H1 (cell line): ENCODE data around the gene MYH11. TPM values are rescaled to one million over a fixed set of nuclear protein-coding genes. Genes with fewer than 3 reads are reported as not detected.

Experiments
- CTCF ChIA-PET: fragments of 300-600 bp; sonication (Branson Sonifier 250); formaldehyde crosslinking; loops from one replicate; lab custom pipeline; 2021; ENCODE audit not compliant: partially characterized antibody; lab: Charles Lee
- POLR2A ChIA-PET: fragments of 300-600 bp; sonication (Branson Sonifier 250); formaldehyde crosslinking; loops from one replicate; lab custom pipeline; 2021; ENCODE audit warnings: inconsistent platforms; ENCODE audit not compliant: partially characterized antibody; lab: Charles Lee
- DNase-seq, 2 experiments: peaks; one replicate each; pipeline versions ENCODE4 v3.0.0 to v3.0.0-alpha.2; 2010 to 2022; ENCODE audit warnings: low spot score in 2 of 2, low read depth in 1 of 2, mixed read lengths in 1 of 2
- FAIRE-seq: peaks from 2 replicates; lab custom pipeline; 2011; peaks lifted over from hg19 to GRCh38; lab: Jason Lieb, UNC
- H2AFZ ChIP-seq: 2 replicates; pipeline ENCODE4 v1.8.1; 2012; ENCODE audit warnings: low read length, inconsistent platforms
- H2AK5ac ChIP-seq: 2 replicates; pipeline ENCODE4 v1.6.1; 2013; ENCODE audit warnings: low read depth, low read length
- H2BK120ac ChIP-seq: replicated peaks from 2 replicates; pipeline ENCODE3; 2013; ENCODE audit warnings: low read depth, low read length, inconsistent platforms
- H2BK12ac ChIP-seq: 2 replicates; pipeline ENCODE4 v1.6.1; 2013; ENCODE audit warnings: low read depth, low read length
- H2BK15ac ChIP-seq: 2 replicates; pipeline ENCODE4 v1.6.1; 2013; ENCODE audit warnings: low read length
- H2BK20ac ChIP-seq: 2 replicates; pipeline ENCODE4 v1.6.1; 2013; ENCODE audit warnings: low read length
- H2BK5ac ChIP-seq: 2 replicates; pipeline ENCODE4 v1.6.1; 2013; ENCODE audit warnings: low read depth, low read length
- H3K14ac ChIP-seq: 2 replicates; pipeline ENCODE4 v1.6.1; 2013; ENCODE audit warnings: inconsistent platforms; ENCODE audit not compliant: insufficient read length
- H3K18ac ChIP-seq: 2 replicates; pipeline ENCODE4 v1.6.1; 2013; ENCODE audit warnings: low read length; ENCODE audit errors: extremely low read depth
- H3K23ac ChIP-seq: 2 replicates; pipeline ENCODE4 v1.6.1; 2013; ENCODE audit warnings: inconsistent platforms; ENCODE audit not compliant: insufficient read length
- H3K23me2 ChIP-seq: 2 replicates; pipeline ENCODE4 v1.6.1; 2013; ENCODE audit warnings: low read depth, low read length
- H3K27ac ChIP-seq: 2 replicates; pipeline ENCODE4 v1.6.1; 2011; ENCODE audit warnings: low read depth, low read length, inconsistent platforms
- H3K27me3 ChIP-seq, 4 experiments: replicated peaks in 1 of 4; 1 replicate in 1 of 4; 2 replicates in 3 of 4; pipeline versions ENCODE4 v1.6.1 to v1.8.1; 2011 to 2013; ENCODE audit warnings: low read length in 3 of 4, mild to moderate bottlenecking in 3 of 4, inconsistent platforms in 2 of 4, mixed read lengths in 2 of 4, moderate library complexity in 1 of 4; ENCODE audit not compliant: control insufficient read depth in 3 of 4, insufficient read depth in 3 of 4; ENCODE audit errors: extremely low read depth in 1 of 4
- H3K36me3 ChIP-seq, 4 experiments: 2 replicates each; pipeline versions ENCODE4 v1.6.1 to v1.8.1; 2011 to 2013; ENCODE audit warnings: mild to moderate bottlenecking in 4 of 4, low read length in 3 of 4, moderate library complexity in 2 of 4, control low read depth in 1 of 4, inconsistent platforms in 1 of 4; ENCODE audit not compliant: insufficient read depth in 4 of 4, control insufficient read depth in 2 of 4
- H3K4ac ChIP-seq: replicated peaks from 2 replicates; pipeline ENCODE3; 2013; ENCODE audit warnings: low read length, low read depth, mixed read lengths, inconsistent platforms; ENCODE audit not compliant: insufficient read length
- H3K4me1 ChIP-seq, 4 experiments: replicated peaks in 1 of 4; 1 replicate in 1 of 4; 2 replicates in 3 of 4; pipeline versions ENCODE4 v1.6.1 to v1.8.1; 2011 to 2013; ENCODE audit warnings: low read length in 3 of 4, inconsistent platforms in 2 of 4, mixed read lengths in 1 of 4; ENCODE audit not compliant: insufficient read depth in 4 of 4, control insufficient read depth in 3 of 4
- H3K4me2 ChIP-seq, 2 experiments: 2 replicates each; pipeline versions ENCODE4 v1.6.1 to v1.8.1; 2011 to 2013; ENCODE audit warnings: low read depth in 2 of 2, low read length in 2 of 2, control low read depth in 1 of 2, inconsistent platforms in 1 of 2, mild to moderate bottlenecking in 1 of 2; ENCODE audit not compliant: insufficient read depth in 1 of 2
- H3K4me3 ChIP-seq, 4 experiments: fragments of 200-600, 300-600 bp in 1 of 4; sonication (generic), shearing (Covaris generic), sonication (Bioruptor Twin) in 1 of 4; 2 replicates each; pipeline versions ENCODE4 v1.5.1 to v1.8.1; 2011 to 2016; ENCODE audit warnings: low read length in 4 of 4, low read depth in 3 of 4, control low read depth in 2 of 4, inconsistent platforms in 2 of 4, mild to moderate bottlenecking in 2 of 4, mixed read lengths in 1 of 4, moderate library complexity in 1 of 4; ENCODE audit not compliant: insufficient read depth in 2 of 4; ENCODE audit errors: extremely low read depth in 1 of 4
- H3K56ac ChIP-seq: replicated peaks from 2 replicates; pipeline ENCODE3; 2013; ENCODE audit warnings: low read depth, mild to moderate bottlenecking, mixed read lengths, low read length, inconsistent platforms; ENCODE audit not compliant: insufficient read length
- H3K79me1 ChIP-seq: 2 replicates; pipeline ENCODE4 v1.6.1; 2013; ENCODE audit warnings: low read depth, low read length, control low read depth
- H3K79me2 ChIP-seq, 2 experiments: 2 replicates each; pipeline versions ENCODE4 v1.6.1 to v1.8.1; 2012 to 2013; ENCODE audit warnings: low read length in 2 of 2, mild to moderate bottlenecking in 2 of 2, inconsistent platforms in 1 of 2; ENCODE audit not compliant: insufficient read depth in 2 of 2, control insufficient read depth in 1 of 2
- H3K9ac ChIP-seq, 4 experiments: replicated peaks in 1 of 4; 1 replicate in 1 of 4; 2 replicates in 3 of 4; pipeline versions ENCODE4 v1.6.1 to v1.8.1; 2011 to 2013; ENCODE audit warnings: low read depth in 3 of 4, low read length in 3 of 4, control low read depth in 2 of 4, mild to moderate bottlenecking in 2 of 4, moderate library complexity in 2 of 4, inconsistent platforms in 1 of 4; ENCODE audit errors: extremely low read depth in 1 of 4
- H3K9me3 ChIP-seq, 2 experiments: 2 replicates each; pipeline versions ENCODE4 v1.6.1 to v1.8.1; 2012 to 2013; ENCODE audit warnings: mild to moderate bottlenecking in 2 of 2, moderate library complexity in 2 of 2, control low read depth in 1 of 2, inconsistent platforms in 1 of 2, low read depth in 1 of 2, low read length in 1 of 2, mixed read lengths in 1 of 2; ENCODE audit not compliant: insufficient read depth in 2 of 2
- H4K20me1 ChIP-seq, 2 experiments: replicated peaks in 1 of 2; 2 replicates each; pipeline versions ENCODE3 to v1.8.1; 2011 to 2013; ENCODE audit warnings: inconsistent platforms in 2 of 2, low read length in 2 of 2, mild to moderate bottlenecking in 1 of 2; ENCODE audit not compliant: insufficient read depth in 2 of 2, control insufficient read depth in 1 of 2
- H4K5ac ChIP-seq: 2 replicates; pipeline ENCODE4 v1.6.1; 2013; ENCODE audit warnings: low read length, low read depth, mixed read lengths, inconsistent platforms; ENCODE audit not compliant: insufficient read length
- H4K8ac ChIP-seq: 2 replicates; pipeline ENCODE4 v1.8.0; 2013; ENCODE audit warnings: mild to moderate bottlenecking, moderate library complexity, low read length, inconsistent platforms; ENCODE audit not compliant: insufficient read depth; ENCODE audit errors: extremely low read depth
- H4K91ac ChIP-seq: replicated peaks from 2 replicates; pipeline ENCODE3; 2013; ENCODE audit warnings: low read length, mixed read lengths, inconsistent platforms; ENCODE audit not compliant: insufficient read length
- WGBS, 2 experiments: shearing (Covaris generic) in 1 of 2; methylation state at CpG; one replicate each; pipeline versions ENCODE4 v1.1.6 to v1.1.7; 2013 to 2015; ENCODE audit warnings: low lambda C conversion rate in 2 of 2, mixed read lengths in 2 of 2, inconsistent platforms in 1 of 2, low coverage in 1 of 2, missing lambda C conversion rate in 1 of 2; ENCODE audit not compliant: insufficient replicate concordance in 2 of 2, insufficient coverage in 1 of 2, insufficient read length in 1 of 2; ENCODE audit errors: extremely low coverage in 1 of 2, missing lambda C conversion rate in 1 of 2; 5-methylcytosine and 5-hydroxymethylcytosine counted together
- polyA plus RNA-seq, 7 experiments: library from polyadenylated mRNA; depleted of rRNA in 3 of 7; stranded (reverse) in 5 of 7; unstranded in 2 of 7; fragments of >200 nt in 5 of 7; fragments of 200-250 nt in 2 of 7; gene quantifications; 1 replicate in 5 of 7; 2 replicates in 1 of 7; 4 replicates in 1 of 7; pipeline versions ENCODE4 v1.2.1 to v1.2.3, GENCODE V29; 2011 to 2013; ENCODE audit warnings: missing spikeins in 2 of 7, mixed read lengths in 2 of 7
- total RNA-seq: library from RNA; stranded (reverse); fragmentation: NEBNext Ultra II Directional; extraction: Animal tissue kit (Norgen Biotek cat#: 25700); gene quantifications from 2 replicates; pipeline ENCODE4 v1.2.1, GENCODE V29; 2021

MYH11 gene
- total and polyA plus RNA-seq, 2 of the 8 experiments (the other 6 are each of a cell fraction or from before 2014, with no cell fraction given), result 0.11 to 0.78 TPM

DNA sequence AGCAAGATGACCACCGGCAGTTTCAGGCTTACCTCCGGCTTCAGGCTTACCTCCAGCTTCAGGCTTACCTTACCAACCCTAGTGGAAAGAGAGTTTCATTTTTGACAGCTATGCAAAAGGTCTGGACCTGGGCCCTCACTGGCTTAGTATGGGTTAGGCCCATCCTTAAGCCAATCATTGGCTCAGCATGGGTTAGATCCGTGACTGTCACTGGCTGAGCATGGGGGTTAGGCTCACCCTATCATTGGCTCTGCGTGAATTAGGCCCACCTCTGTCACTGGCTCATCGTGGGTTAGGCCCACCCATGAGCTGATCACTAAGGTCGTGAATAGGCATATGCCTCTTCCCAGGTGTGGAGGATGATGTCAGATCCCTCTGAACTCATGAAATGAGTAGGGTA is 198.7 kb downstream of the MYH11 start:
- Histone ChIP-seq H3K4me2 (no peak overlapping the region), H3K23ac (no peak overlapping the region), H3K56ac (no peak overlapping the region), H3K27ac (no peak overlapping the region), H3K36me3 (no peaks in the 10 kb centered on the region), H3K4me1 (no peaks in the 10 kb centered on the region), H2BK20ac (no peak overlapping the region), H2BK15ac (no peak overlapping the region), H4K8ac (no peak overlapping the region), H3K23me2 (no peaks in the 10 kb centered on the region), H2BK120ac (no peak overlapping the region), H3K9ac (no peak overlapping the region), H3K9me3 (no peaks in the 10 kb centered on the region), H4K5ac (no peak overlapping the region), H3K4me3 (no peak overlapping the region), H3K27me3 (no peaks in the 10 kb centered on the region), H3K79me1 (peaks cover 8% of the 10 kb centered on the region; the same call in 1 of the 2 replicates), H4K91ac (no peak overlapping the region), H2AK5ac (no peak overlapping the region), H3K4ac (no peak overlapping the region), H3K18ac (no peak overlapping the region), H2BK12ac (no peak overlapping the region), H2AFZ (no peak overlapping the region), H2BK5ac (no peak overlapping the region; the same call in 1 of the 2 replicates), H4K20me1 (peaks cover 0 to 5% of the 10 kb centered on the region in 2 experiments), H3K79me2 (peaks cover 0 to 17% of the 10 kb centered on the region in 2 experiments; a peak in 2 of 4 replicates), H3K14ac (no peak overlapping the region)
- CTCF ChIA-PET, result interaction anchor here (0.8 to 1.5 kb wide), 2 partner anchors 14 to 25 kb away, joined by 3 to 5 read pairs; no protein-coding TSS in a partner anchor
- POLR2A ChIA-PET, result interaction anchor here (0.7 kb wide), 1 partner anchor 24 kb away, joined by 3 read pairs; no protein-coding TSS in a partner anchor
- FAIRE-seq (no peak), DNase-seq (no peak)
- WGBS, 2 experiments, result 87% methylated on average over 6 of the region's 6 CpGs; no CpG with 5 or more reads in 1 of the 2 experiments
